ENCODE results near the gene INPP5K.

Gene INPP5K

DNA sequence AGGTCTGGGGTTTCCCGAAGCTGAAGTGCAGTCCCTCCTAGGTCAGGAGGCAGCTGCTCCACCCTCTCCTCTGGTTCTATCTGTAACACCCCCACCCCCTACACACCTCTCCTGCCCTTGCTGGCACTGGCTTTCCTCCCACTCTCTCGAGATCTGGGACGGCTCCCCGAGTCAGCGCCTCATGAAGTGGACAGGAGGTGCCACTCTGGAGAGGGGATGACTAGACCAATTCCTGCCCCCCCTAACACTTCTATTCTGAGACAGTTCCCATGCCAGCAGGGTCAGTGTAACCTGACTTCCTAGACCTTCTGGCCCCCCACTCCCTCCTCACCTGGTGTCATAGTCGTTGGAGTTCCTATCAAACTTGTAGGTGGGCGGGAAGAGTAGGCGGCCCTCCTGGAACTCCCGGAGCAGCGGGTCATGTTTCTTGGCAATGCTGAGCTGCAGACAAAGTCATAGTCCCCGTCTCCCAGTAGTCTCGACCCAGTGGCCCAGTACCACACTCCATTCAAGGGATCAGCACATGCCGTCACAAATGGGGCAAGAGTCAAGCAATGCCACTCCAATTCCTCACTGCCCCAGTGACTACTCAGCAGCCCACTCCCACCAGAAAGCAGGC, 9.7 kb downstream of the INPP5K start:
- DNase-seq (ENCODE audit: low read depth in 2 of 2): no peak

DNA sequence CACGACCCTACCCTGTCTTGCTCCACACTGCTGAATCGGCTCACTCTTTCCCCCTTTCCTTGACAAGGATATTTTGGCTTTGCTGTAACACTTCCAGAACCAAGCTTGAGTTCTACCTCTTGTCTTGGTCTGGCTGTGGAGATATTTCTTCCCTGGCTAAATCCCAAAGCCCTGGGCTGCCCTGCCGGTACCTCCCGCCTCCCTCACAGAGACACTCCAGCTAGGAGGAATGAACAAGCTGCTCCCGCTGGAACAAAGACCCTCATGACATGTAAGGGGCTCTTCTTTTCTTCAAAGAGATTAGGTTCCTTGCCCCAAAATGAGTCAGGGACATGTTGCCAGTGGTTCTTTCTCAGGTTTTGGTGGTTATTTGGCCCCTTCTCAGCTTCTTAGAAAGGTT, 10.8 kb downstream of the INPP5K start:
- no peak for DNase-seq (ENCODE audit: low read depth in 2 of 2)

DNA sequence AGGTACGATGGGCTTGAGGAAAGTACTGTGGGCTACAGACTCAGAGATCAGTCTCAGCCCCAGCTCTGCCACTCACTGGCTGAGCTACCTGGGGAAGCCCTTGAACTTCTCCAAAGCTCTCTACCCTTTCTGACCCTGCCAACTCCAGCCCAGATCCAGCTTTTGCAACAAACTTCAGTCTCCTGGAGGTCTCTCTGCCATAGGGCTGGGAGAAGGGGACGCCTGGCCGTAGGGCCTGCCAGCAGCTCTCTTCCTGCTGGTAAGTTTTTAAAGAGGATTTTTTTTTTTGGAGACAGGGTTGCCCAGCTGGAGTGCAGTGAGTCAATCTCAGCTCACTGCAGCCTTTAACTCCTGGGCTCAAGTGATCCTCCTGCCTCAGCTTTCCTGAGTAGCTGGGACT, 11.5 kb downstream of the INPP5K start:
- no peak for DNase-seq (ENCODE audit: low read depth in 2 of 2)

DNA sequence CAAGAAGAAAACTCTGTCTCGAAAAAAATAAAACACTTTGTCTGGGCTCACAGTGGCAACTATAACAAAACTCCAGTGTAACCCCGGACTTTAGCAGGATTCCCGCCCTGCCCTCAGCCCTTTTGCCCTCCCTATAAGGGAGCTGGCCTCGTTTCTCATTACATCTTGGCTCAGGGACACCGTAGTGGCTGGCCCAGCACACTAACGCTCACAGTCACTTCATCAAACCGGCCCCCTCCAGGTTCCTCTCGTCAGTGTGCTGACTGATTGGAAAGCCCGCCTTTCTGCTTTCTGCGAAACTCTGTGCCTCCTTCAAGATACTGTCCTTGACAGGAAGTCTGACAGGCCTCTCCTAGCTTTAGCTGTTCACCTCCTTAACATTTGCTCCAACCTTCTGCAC, 12.7 kb downstream of the INPP5K start:
- no peak for DNase-seq (ENCODE audit: low read depth in 2 of 2)

DNA sequence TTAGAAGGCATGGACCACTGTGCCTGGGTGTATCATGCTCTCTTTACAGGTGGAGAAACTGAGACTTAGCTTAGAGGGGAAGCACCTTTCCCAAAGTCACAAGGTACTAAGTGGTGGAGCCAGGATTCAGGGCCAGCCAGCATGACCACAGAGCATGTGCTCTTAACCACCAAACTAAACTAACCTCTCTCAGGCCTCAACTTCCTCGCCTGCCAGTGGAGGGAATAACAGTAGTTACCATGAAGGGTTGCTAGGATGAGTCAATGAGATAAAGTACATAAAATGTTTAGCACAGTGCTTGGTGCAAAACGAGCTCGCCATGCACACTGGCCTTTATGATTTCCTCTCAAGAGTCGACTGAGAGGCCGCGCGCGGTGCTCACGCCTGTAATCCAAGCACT, 17.5 kb downstream of the INPP5K start:
- DNase-seq (ENCODE audit: low read depth in 2 of 2): no peak

DNA sequence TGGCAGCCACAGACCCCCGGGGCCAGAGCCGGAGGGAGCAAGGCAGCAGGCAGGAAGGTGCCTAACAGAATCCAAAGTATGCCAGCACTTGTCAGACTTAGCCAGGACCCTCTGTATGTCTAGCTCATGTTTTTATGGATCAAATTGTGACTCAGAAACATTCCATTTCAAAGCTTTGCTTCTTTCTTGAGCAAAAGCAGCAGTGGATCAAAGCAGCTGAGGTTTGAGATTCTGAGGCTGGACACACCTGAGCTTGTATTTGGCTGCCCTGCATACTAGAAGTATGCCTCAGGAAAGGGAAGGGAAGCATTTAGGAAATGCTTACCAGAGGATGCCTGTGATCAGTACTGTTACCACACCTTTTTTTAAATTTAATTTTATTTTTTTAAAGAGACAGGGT, 18.2 kb downstream of the INPP5K start:
- DNase-seq (ENCODE audit: low read depth in 2 of 2): no peak

DNA sequence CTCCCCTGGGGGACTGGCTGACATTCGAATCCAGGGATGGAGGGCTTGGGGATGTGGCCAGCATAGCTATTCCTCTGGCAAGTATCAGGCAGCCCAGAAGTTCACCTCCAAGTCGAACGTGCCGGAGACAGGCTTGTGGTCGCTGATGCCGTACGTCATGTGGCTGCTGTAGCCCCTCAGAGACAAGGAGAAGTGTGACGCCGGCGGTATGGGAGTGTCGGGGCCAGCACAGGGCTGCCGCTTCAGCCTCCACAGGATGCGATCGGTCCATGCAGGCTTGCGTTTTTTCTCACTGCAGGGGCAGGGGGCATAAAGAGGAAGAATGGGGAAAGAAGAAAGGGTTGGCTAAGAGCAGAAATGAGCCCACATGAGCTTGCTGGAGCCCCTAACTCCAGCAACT, 18.6 kb downstream of the INPP5K start:
- DNase-seq (ENCODE audit: low read depth in 2 of 2): no peak

DNA sequence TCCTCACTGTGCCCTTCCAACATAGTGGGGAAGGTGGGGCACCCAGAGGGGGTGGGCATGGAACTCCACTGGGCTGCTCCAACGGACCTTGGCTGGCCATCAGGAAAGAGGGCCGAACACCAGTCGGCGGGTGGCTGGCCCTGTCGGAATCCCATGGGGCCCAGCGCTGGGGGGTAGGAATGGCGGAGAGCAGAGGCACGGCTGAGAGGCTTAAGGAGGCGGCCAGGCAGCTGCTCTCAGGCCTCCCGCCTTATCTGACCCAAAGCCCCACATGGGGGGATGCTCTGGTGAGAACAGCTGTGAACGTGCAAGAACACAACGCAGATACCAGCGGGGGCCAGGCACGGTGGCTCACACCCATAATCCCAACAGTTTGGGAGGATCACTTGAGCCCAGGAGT, 19.5 kb downstream of the INPP5K start:
- DNase-seq (ENCODE audit: low read depth in 2 of 2): no peak

DNA sequence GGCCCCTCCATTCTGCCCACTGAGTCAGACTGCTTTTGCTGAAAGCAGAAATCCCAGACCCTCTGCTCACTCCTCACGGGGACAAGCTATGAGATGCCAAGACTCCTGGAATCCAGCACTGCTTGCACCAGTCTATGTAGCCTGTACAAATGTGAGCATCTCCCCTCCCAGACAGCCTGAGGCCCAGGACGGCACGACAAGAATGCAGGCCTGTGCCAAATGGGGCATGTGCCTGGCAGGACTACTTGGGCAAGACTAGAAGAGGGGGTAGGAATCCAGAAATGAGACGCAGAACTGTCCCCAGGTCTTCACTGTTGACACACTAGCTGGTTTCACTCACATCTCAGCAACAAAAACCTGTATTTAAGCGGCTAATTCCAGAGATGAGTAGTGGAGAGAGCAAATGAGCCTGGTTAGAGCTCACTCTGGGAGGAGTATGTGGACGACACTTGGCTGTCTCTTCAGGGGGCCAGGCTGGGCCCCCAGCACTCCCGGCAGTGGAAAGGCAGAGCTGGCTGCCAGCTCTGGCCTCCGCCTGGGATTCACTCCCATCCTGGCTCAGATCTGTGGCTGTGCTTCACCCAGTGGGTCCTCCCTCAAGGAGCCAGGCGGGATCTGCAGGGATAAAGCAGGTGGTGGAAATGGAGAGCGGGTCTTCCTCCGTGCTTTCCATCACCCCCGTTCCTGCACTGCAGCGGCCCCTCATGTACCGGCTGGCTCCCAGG, 21.0 kb downstream of the INPP5K start:
- no peak for DNase-seq (ENCODE audit: low read depth in 2 of 2)

DNA sequence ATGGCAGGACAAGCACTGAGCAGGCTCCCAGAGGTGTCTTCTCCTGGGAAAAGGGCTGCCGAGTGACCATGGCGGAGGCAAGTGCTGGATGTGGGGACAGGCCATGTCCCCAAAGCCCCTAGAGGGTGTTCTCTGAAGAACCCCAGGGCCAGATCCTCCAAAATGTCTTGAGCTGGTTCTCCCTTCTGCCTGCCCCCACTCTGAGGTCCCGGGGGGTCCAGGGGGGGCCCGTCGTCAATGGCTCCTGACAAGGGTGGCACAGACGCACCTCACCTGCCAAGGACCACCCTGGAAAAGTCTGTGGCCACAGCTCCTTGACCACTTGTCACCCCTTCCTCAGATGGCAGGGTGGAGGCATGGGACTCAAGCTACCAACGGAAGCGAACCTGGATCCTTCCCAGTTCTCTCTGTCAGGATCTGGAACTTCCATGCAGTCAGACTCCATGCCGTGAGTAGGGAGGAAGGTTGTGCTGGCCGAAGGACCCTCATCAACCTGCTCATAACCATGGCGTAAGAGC, 21.6 kb downstream of the INPP5K start:
- DNase-seq (ENCODE audit: low read depth in 2 of 2): no peak

DNA sequence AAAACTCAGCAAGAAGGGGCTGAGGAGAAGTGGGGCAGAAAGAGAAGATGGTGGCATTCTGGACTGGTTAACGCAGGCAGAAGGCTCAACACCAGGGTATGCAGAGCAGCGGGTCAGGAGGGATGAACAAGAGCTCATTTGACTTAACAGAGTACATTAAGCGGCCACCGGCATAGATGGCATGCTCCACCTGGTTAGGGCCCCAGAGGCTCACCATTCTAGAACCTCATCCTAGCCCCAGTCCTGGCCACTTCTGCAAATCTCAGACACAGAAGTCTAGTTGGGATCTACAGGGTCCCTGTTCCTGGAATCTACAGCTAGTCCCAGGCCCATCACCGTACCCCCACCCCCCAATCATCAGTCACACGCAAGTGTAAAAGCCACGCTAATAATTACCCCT, 22.2 kb downstream of the INPP5K start:
- no peak for DNase-seq (ENCODE audit: low read depth in 2 of 2)

DNA sequence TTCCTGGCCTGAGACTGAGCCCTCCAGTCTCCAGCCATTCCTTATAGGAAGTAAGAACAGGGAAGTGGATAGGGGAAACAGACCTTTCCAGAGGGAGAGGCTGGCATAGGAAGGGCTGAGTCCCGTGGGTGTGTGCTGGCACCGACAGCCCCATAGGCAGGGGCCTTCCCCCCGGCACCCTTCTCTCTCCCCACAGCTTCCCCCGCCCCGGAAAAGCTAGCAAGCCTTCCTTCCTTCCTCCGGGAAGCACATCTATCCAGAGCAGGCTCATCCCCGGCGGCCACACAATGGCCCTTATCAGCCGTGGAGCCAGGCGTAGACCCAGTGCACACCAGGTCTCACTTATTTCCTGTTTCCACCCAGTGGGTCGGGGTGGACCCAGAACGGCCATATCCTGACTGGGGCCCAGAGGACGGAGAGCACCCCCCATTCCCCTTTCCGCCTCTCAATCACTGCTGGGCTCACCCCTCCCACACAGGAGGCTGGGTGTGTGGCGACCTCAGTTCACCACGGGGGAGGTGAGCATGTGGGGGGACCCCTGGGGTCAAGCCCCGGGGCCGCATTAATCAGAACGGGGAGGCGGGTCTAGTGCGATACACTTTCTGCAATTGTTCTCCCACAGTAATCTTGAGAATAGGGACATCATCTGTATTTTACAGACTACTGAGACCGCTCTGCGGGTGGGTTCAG, 23.0 kb downstream of the INPP5K start:
- DNase-seq (ENCODE audit: low read depth in 2 of 2): no peak

DNA sequence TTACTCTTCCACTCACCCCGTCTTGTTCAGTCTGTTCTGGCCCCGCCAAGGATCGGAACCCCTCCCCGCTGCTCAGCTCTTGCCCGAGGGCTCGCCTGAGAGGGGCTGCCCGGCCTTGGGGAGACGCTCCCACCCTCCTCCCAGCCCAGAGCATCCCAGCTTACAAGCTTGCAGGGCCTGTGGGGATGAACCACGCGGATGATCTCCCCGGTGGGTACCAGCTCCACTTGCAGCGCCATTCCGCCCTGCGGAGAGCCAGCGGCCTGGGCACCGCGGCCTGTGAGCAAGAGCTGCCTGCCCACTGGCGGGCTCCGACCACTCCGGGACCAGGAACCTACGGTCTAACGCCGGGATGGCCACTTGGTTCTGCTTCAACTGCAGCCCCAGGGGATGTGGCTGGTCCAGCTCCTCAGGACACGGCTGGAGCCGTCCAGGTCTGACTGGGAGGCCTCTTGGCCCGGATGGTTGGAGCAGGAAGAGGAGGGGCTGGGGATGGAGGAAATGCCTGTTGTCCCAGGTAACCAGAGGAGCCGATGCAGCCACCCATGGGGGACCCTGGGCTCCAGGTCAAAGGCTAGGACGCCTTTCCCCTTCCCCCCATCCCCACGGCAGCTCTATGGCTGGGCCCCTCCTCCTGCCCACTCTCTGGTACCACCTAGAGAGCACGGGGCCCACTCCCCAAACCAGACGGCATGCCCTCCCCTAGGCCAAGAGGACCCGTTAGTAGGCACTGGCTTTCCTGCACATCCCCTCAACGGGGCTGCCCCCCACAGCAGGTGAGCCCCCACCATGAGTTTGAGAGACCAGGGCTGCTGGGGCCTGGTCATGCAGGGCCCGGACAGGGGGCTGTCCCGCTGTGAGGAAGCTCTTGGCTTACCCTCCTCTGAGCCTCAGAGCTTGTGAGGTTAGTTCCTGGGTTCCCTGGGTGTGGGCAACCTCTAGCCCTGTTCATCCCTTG, 23.9 kb downstream of the INPP5K start, which contains the start of gene MYO1C:
TSS of gene MYO1C (minus strand) at position 438 of the 958 bp plus-strand sequence. CDS start at position 239, 199 bp downstream.
- DNase-seq (ENCODE audit: low read depth in 2 of 2): no peak

DNA sequence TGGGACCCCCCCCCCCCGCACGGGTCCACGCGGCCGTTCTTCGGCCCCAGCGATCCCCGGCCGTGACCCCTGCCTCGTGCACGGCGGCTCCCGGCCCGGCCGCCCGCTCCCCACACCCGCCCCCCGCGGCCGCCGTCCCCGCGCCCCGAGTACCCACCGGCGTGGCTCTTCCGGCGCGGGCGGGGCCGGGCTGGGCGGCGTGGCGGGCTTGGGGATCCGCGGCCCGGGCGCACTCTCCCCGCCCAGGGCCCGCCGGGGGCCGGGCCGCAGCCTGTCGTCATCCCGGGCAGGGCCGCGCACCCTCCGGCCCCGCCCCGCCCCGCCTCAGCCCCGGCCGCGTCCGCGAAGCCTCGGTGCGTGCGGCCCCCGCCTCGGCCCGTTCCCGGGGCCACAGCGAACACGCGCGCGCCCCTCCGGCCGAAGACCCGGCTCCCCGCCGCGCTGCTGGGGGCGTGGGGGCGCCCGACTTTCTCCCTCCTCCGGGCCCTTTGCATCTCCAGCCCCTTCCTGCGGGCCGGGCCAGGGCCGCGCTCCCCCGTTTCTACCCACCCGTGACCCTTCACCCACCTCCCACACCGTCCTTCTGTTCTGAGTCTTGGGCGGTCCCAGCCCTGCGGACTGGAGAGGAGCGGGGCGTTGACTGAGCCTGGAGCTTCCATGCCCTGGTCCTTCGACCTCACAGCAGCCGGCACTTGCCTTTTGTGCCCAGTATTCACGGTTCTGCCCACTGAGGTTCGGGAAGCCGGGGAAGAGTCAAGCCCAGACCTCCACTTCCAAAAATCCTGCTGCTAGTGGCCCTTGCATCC, 24.8 kb downstream of the INPP5K start:
- DNase-seq (ENCODE audit: low read depth in 2 of 2): no peak

DNA sequence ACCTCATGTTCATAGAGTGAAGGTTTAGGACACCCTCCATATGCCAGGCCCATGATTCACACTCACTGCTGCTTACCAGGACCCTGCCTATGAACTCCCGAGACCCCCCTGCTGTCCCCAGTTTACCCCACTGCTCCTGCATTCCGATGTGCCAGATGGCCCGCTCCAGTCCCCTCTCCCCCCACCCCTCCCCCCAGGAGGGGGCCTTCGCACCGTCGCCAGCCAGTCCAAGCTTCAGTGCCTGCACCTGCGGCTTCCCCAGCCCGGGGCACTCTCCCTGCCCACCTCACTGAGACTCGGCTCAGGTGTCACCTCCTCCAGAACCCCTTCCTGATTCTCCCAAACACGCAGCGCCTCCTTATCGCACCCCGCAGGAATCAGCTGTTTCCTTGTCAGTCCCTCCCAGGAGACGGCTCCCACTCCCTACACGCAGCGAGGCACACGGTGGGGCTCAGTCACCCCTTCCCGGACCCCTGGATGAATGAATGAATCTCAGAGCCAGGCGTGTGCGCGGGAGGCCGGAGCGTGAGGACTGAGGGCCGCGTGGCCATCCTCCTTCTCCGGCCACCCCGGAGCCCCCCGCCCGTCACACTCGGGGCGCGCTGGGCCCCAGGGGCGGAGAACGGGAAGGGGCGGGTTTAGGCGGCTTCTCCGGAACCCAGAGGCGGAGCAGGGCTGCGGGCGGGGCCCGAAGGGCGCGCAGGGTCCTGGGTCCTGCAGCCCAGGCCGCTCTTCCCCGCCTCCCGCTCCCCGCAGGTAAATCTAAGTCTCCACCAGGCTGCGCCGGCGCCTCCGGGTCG, 25.6 kb downstream of the INPP5K start:
- peak; percentile 52 to 65 for DNase-seq (ENCODE audit: low read depth in 2 of 2)

DNA sequence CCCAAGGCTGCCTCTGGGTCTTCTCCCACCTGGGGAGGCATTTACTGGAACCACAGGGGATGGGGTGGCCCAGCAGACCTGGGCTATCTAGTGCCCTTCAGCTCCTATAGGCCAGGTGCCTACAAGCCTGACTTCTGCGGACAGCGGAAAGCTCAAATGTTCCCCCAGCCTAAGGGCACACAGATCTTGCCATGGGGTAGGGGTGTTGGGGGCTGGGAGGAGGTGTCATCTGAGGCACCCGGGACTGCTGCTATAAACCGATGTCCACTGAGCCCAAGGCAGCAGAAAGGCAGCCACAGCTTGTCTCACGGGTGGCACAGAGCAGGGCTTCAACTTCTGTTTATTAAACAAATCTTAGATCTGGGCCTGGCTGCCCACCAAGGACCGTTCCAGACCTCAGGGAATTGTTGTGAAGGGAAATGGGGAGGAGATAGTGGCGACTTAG, 27.6 kb downstream of the INPP5K start:
- DNase-seq (ENCODE audit: low read depth in 2 of 2): no peak

DNA sequence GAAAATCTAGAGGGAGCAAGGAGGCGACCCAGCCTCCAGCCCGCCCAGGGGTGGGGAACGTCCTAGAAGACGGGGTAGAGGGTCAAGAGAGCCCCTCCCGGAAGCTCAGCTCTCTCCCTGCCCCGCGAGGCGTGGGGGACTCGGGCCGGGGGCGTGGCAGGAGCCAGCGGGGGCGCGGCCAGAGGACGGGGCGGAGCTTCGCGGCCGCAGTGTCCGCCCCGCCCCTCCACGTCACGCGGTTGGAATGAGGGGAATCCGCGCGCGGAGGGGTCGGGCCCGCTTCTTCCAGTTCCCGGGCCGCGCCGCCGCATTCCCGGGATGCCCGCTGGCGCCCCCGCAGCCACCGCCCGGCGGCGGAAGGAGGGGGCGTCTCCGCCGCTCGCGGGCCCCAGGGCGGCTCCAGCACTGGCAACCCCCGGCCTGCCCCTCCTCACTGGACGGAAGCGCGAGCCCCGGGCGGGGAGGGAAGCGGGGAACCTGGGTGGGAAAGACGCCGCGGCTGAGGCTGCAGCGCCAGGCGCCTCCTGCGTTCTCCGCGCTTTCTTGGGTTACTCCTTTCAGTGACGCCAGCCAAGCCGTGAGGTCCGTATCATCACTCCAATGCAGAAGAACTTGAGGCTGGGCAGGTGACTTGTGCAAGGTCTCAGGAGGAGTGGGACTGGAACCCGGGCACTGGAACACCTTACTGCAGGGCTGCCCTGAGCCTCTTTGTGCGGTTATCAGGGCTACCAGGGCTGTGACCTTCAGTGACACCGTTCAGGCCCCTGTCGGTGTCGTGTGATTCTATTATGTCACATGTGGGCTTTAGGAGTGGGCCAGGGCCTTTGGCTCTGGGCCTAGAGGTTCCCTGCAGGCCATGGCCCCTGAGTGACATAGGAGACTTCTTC, 28.2 kb downstream of the INPP5K start:
- peak in 1 of 2 donors; percentile 56 for DNase-seq (ENCODE audit: low read depth in 2 of 2)

DNA sequence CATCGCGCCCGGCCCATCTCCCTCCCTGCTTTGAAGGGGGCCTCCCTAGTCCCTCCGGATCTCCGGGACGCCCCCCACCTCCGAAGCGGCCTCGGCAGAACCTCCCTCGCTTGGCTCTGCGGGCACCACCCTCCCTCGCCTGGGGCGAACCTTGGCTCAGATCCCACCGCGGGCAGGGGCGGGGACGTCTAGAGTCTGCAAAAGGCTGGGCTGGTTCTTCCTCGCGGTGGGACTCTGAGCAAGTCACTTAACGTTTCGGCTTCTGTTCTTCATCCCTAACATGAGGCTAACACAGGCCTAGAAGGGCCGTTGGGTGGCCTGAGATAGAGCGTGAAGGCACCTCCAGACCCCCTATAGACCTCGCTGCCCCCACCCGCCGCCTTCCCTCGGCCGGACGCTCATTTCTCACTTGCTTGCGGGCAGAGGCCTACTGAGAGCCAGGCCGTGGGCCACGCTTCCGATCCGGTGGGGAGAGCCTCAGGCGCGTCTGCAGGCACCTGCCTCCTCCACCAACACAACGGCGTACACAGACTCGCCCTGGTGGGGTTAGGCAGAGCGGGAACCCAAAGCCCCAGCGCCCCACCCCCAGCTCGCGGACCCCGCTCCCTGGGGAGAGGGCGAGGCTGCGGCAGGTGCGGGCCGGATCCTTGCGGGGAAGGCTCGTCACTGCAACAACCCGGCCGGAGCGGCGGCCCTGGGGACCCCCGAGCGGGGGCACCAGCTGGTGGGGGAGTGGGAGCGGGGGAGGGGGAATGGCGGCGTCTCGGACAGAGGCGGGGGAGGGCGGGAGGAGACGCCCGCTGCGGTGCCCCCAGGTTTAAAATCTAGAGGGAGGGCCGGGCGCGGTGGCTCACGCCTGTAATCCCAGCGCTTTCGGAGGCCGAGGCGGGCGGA, 29.4 kb downstream of the INPP5K start:
- DNase-seq (ENCODE audit: low read depth in 2 of 2): peak; percentile 53 to 61
